ENCODE measurements around the gene NR0B1.

NR0B1 gene

DNA sequence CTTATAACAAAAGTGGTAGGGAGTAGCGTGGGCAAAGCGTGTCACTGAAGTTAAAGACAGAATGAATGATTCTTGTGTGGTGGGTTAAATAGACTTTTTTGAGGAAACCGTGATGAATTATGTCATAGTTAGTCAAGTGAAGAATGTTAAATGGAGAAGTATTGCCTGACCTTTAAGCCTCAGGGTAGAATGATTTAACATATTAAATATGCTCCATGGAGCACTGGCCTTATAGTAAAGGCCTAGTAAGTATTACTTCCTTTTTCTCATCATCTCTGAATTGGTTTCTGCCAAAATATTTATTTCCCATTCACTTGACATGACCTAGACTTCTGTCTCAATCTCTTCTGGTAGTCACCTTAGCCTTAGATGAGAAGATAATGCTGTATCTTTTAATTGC, 38.6 kb downstream of the NR0B1 start:
- no peak for DNase-seq

DNA sequence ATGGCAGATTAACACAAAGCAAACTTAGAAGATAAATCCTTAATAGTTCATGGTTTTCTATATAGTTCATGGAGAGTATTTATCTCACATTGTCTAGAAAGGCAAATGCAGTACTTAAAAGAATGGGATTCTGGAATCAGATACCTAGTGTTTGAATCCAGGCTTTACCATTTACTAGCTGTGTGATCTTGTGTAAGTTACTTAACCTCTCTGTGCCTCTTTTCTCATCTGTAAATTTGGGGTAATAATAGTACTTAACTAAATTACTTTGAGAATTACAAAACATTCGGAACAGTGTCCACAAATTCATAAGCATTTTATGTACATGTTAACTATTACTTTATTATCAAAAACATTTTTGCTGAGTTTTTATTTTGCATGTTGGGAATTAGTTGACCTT, 46.4 kb downstream of the NR0B1 start:
- no peak for DNase-seq

- no peak for DNase-seq
Observed at GRCh38 chrX:30261012-30261411, 48.2 kb downstream of the NR0B1 start.

DNA sequence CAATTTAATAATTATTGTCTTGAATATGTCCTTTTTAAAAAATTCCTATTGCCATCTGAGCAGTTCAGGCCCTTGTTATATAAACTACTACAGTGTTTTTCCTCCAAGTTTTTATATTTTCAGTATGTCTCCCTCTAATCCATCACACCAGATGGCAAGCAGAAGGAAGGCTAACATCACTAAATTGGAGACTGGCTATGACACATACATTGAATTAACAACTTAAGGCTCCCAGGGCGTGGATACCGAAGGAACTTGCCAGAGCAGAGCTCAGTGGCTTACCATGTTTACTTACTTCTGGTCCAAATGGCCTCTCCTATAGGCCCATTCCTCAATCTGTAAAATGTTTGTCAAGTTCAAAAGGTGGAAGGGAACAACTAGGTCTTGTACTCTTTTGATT, 49.3 kb downstream of the NR0B1 start:
- DNase-seq: no peak

Data from NCI-H1092 treated with DMSO at 0.1 percent for 48 hours (cell line).